BLaER1 (cell line): Measurements from ENCODE around the gene EPHA7.

Experiments
- H3K27ac ChIP-seq: shearing (Covaris generic); formaldehyde crosslinking; 2 replicates; pipeline ENCODE4 v1.8.1; 2022
- H3K27me3 ChIP-seq: shearing (Covaris generic); formaldehyde crosslinking; 2 replicates; pipeline ENCODE4 v1.8.1; 2022
- H3K36me3 ChIP-seq: shearing (Covaris generic); formaldehyde crosslinking; 2 replicates; pipeline ENCODE4 v1.8.1; 2022
- H3K4me1 ChIP-seq: shearing (Covaris generic); formaldehyde crosslinking; 2 replicates; pipeline ENCODE4 v1.8.1; 2022
- H3K4me2 ChIP-seq: shearing (Covaris generic); formaldehyde crosslinking; 2 replicates; pipeline ENCODE4 v1.8.1; 2022
- H3K4me3 ChIP-seq: shearing (Covaris generic); formaldehyde crosslinking; 2 replicates; pipeline ENCODE4 v1.8.1; 2022
- H3K9ac ChIP-seq: shearing (Covaris generic); formaldehyde crosslinking; 2 replicates; pipeline ENCODE4 v1.8.1; 2022
- H3K9me3 ChIP-seq: shearing (Covaris generic); formaldehyde crosslinking; 2 replicates; pipeline ENCODE4 v1.8.1; 2022
- H4K20me1 ChIP-seq: shearing (Covaris generic); formaldehyde crosslinking; 2 replicates; pipeline ENCODE4 v1.8.1; 2022
- Cebpa-rat ChIP-seq: shearing (Covaris generic); IDR thresholded peaks from 2 replicates; pipeline ENCODE4 v1.8.1; 2022

Gene EPHA7

GRCh38 chr6:93235775-93236174 lies 183.6 kb downstream of the EPHA7 start:
- H3K36me3 ChIP-seq, result no peaks in the 10 kb centered on the region
- no peak for TF ChIP-seq Cebpa-rat
- H3K9ac ChIP-seq, result no peak overlapping the region
- no peaks in the 10 kb centered on the region for H3K9me3 ChIP-seq
- H3K27me3 ChIP-seq, result no peaks in the 10 kb centered on the region
- no peaks in the 10 kb centered on the region for H3K4me1 ChIP-seq
- no peak overlapping the region for H3K4me2 ChIP-seq
- no peak overlapping the region for H3K27ac ChIP-seq
- H3K4me3 ChIP-seq, result no peak overlapping the region
- no peaks in the 10 kb centered on the region for H4K20me1 ChIP-seq

GRCh38 chr6:93226822-93227221 lies 192.5 kb downstream of the EPHA7 start:
- Histone ChIP-seq H3K36me3 (no peaks in the 10 kb centered on the region), H3K9ac (no peak overlapping the region), H3K9me3 (no peaks in the 10 kb centered on the region), H3K27me3 (no peaks in the 10 kb centered on the region), H4K20me1 (no peaks in the 10 kb centered on the region), H3K27ac (no peak overlapping the region), H3K4me2 (no peak overlapping the region), H3K4me3 (no peak overlapping the region), H3K4me1 (no peaks in the 10 kb centered on the region)
- TF ChIP-seq Cebpa-rat, result no peak

GRCh38 chr6:93222071-93222851 lies 197.1 kb downstream of the EPHA7 start:
- Histone ChIP-seq H3K9me3 (no peaks in the 10 kb centered on the region), H3K9ac (no peak overlapping the region), H3K4me3 (no peak overlapping the region), H3K4me1 (no peaks in the 10 kb centered on the region), H4K20me1 (no peaks in the 10 kb centered on the region), H3K27me3 (no peaks in the 10 kb centered on the region), H3K36me3 (no peaks in the 10 kb centered on the region), H3K4me2 (no peak overlapping the region), H3K27ac (no peak overlapping the region)
- TF ChIP-seq Cebpa-rat, result no peak

GRCh38 chr6:93219447-93219846 lies 199.9 kb downstream of the EPHA7 start:
- H3K4me2 ChIP-seq, result no peak overlapping the region
- H3K27ac ChIP-seq, result no peak overlapping the region
- no peak overlapping the region for H3K9ac ChIP-seq
- no peaks in the 10 kb centered on the region for H3K36me3 ChIP-seq
- H3K9me3 ChIP-seq, result no peaks in the 10 kb centered on the region
- no peaks in the 10 kb centered on the region for H3K4me1 ChIP-seq
- H4K20me1 ChIP-seq, result no peaks in the 10 kb centered on the region
- no peak for TF ChIP-seq Cebpa-rat
- H3K4me3 ChIP-seq, result no peak overlapping the region
- H3K27me3 ChIP-seq, result no peaks in the 10 kb centered on the region

GRCh38 chr6:93218096-93218495 lies 201.3 kb downstream of the EPHA7 start:
- no peaks in the 10 kb centered on the region for H4K20me1 ChIP-seq
- H3K4me3 ChIP-seq, result no peak overlapping the region
- H3K27me3 ChIP-seq, result no peaks in the 10 kb centered on the region
- TF ChIP-seq Cebpa-rat, result no peak
- H3K9ac ChIP-seq, result no peak overlapping the region
- H3K4me2 ChIP-seq, result no peak overlapping the region
- H3K9me3 ChIP-seq, result no peaks in the 10 kb centered on the region
- no peak overlapping the region for H3K27ac ChIP-seq
- peaks cover 6% of the 10 kb centered on the region for H3K4me1 ChIP-seq
- H3K36me3 ChIP-seq, result no peaks in the 10 kb centered on the region

GRCh38 chr6:93213028-93213427 lies 206.3 kb downstream of the EPHA7 start:
- peaks cover 17% of the 10 kb centered on the region for H3K4me1 ChIP-seq
- no peaks in the 10 kb centered on the region for H3K9me3 ChIP-seq
- TF ChIP-seq Cebpa-rat, result no peak
- no peaks in the 10 kb centered on the region for H4K20me1 ChIP-seq
- peak overlapping the region; percentile 60 for H3K4me2 ChIP-seq
- H3K27me3 ChIP-seq, result no peaks in the 10 kb centered on the region
- H3K36me3 ChIP-seq, result no peaks in the 10 kb centered on the region
- no peak overlapping the region for H3K4me3 ChIP-seq
- H3K9ac ChIP-seq, result peak overlapping the region; percentile 33; the same call in 1 of the 2 replicates
- H3K27ac ChIP-seq, result peak overlapping the region; percentile 36; the same call in 1 of the 2 replicates

- no peaks in the 10 kb centered on the region for H3K27me3 ChIP-seq
- peaks cover 17% of the 10 kb centered on the region for H3K4me1 ChIP-seq
- no peak overlapping the region for H3K4me2 ChIP-seq
- H3K9me3 ChIP-seq, result no peaks in the 10 kb centered on the region
- H3K27ac ChIP-seq, result no peak overlapping the region; the same call in 1 of the 2 replicates
- TF ChIP-seq Cebpa-rat, result no peak
- no peak overlapping the region for H3K4me3 ChIP-seq
- no peaks in the 10 kb centered on the region for H3K36me3 ChIP-seq
- H4K20me1 ChIP-seq, result no peaks in the 10 kb centered on the region
- no peak overlapping the region for H3K9ac ChIP-seq
Observed at GRCh38 chr6:93210908-93211307, 208.5 kb downstream of the EPHA7 start.

- Histone ChIP-seq H3K4me2 (no peak overlapping the region), H3K36me3 (no peaks in the 10 kb centered on the region), H3K4me1 (peaks cover 17% of the 10 kb centered on the region), H3K9me3 (no peaks in the 10 kb centered on the region), H4K20me1 (no peaks in the 10 kb centered on the region), H3K9ac (no peak overlapping the region), H3K27me3 (no peaks in the 10 kb centered on the region), H3K27ac (no peak overlapping the region), H3K4me3 (no peak overlapping the region)
- TF ChIP-seq Cebpa-rat, result no peak
Observed at GRCh38 chr6:93209358-93209757, 210.0 kb downstream of the EPHA7 start.

- H3K27me3 ChIP-seq, result no peaks in the 10 kb centered on the region
- H3K4me2 ChIP-seq, result no peak overlapping the region
- no peak overlapping the region for H3K27ac ChIP-seq
- no peak overlapping the region for H3K4me3 ChIP-seq
- TF ChIP-seq Cebpa-rat, result no peak
- no peaks in the 10 kb centered on the region for H4K20me1 ChIP-seq
- no peak overlapping the region for H3K9ac ChIP-seq
- H3K9me3 ChIP-seq, result peaks cover 13% of the 10 kb centered on the region
- no peaks in the 10 kb centered on the region for H3K4me1 ChIP-seq
- no peaks in the 10 kb centered on the region for H3K36me3 ChIP-seq
Observed at GRCh38 chr6:93196406-93196970, 222.9 kb downstream of the EPHA7 start.

GRCh38 chr6:93194480-93194879 lies 224.9 kb downstream of the EPHA7 start:
- Histone ChIP-seq H3K27ac (no peak overlapping the region), H3K36me3 (no peaks in the 10 kb centered on the region), H3K4me2 (no peak overlapping the region), H3K9ac (no peak overlapping the region), H4K20me1 (no peaks in the 10 kb centered on the region), H3K4me1 (no peaks in the 10 kb centered on the region), H3K9me3 (peaks cover 13% of the 10 kb centered on the region), H3K27me3 (no peaks in the 10 kb centered on the region), H3K4me3 (no peak overlapping the region)
- TF ChIP-seq Cebpa-rat, result no peak
